ENCODE measurements around the gene SASH1.

SASH1 gene

DNA sequence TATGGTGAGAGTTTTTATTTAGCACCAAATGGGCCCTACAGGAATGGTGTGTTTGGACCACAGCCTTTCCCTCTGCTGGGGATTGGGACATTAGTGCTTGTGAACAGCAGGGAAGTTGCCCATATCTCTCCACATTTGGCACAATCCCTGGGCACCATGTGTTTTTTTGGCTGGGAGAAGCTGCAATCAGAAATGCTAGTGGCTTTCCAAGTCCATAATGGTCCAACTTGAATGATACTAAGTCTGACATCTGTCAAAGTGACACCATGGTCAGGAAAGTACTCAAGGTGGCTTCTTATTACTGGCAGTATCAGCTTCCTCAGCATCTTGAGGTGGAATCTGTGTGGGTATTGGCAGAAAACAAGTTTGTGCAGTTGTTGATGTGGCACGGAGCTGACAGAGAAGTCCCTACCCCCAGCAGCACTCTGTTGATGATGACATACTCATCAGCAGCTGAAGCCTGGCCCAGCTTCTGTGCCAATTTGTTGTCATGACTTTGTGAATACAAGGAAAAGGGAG, 53.0 kb downstream of the SASH1 start:
- CTCF ChIA-PET = no interaction called here
- no peak for DNase-seq (ENCODE audit: extremely low spot score)
- POLR2A ChIA-PET = no interaction called here
- TF ChIP-seq, protein P1, sequence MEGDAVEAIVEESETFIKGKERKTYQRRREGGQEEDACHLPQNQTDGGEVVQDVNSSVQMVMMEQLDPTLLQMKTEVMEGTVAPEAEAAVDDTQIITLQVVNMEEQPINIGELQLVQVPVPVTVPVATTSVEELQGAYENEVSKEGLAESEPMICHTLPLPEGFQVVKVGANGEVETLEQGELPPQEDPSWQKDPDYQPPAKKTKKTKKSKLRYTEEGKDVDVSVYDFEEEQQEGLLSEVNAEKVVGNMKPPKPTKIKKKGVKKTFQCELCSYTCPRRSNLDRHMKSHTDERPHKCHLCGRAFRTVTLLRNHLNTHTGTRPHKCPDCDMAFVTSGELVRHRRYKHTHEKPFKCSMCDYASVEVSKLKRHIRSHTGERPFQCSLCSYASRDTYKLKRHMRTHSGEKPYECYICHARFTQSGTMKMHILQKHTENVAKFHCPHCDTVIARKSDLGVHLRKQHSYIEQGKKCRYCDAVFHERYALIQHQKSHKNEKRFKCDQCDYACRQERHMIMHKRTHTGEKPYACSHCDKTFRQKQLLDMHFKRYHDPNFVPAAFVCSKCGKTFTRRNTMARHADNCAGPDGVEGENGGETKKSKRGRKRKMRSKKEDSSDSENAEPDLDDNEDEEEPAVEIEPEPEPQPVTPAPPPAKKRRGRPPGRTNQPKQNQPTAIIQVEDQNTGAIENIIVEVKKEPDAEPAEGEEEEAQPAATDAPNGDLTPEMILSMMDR (IDR thresholded peaks at IDR 0.05; ENCODE audit: control extremely low read depth, extremely low read depth, low read depth, missing control alignments) = no peak

DNA sequence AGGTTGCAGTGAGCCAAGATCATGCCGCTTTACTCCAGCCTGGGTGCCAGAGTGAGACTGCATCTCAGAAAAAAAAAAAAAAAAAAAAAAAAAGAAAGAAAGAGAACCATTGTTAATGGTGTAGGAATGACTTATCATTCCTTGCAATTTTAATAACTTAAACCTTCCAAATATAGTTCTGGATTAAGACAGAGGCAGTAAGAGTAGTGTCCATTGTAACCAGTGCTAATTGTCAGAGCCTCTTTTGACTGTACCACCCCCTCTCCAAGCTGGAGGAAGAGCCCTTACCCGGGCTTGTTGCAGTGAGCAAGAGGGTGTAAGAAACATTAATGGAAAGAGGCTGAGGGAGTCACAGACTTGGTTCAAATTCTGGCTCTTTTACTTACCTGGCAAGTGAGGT, 53.8 kb downstream of the SASH1 start:
- TF ChIP-seq, protein P1 (IDR thresholded peaks at IDR 0.05; ENCODE audit: control extremely low read depth, extremely low read depth, low read depth, missing control alignments) = no peak
- ChIA-PET POLR2A (interaction anchor here (0.7 kb wide), 1 partner anchor 290 kb away, joined by 5 read pairs; no protein-coding TSS in a partner anchor), CTCF (no interaction called here)
- DNase-seq (ENCODE audit: extremely low spot score) = no peak

DNA sequence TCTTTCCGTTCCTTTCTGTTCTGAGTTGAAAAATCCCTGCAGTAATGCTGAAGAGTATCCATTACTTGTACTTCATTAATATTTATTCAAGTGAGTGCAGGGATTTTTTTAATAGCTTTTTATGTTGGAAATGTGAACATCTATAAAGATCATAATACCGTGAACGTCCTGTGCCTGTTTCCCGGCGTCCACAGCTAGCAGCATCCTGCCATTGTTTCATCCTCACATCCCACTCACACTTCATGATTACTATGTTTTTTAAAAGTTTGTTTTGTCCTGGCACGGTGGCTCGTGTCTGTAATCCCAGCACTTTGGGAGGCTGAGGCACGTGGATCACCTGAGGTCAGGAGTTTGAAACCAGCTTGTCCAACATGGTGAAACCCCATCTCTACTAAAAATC, 54.3 kb downstream of the SASH1 start:
- TF ChIP-seq, protein P1 (IDR thresholded peaks at IDR 0.05; ENCODE audit: control extremely low read depth, extremely low read depth, low read depth, missing control alignments) = no peak
- CTCF ChIA-PET = no interaction called here
- POLR2A ChIA-PET = interaction anchor here (0.7 kb wide), 1 partner anchor 290 kb away, joined by 5 read pairs; no protein-coding TSS in a partner anchor
- no peak for DNase-seq (ENCODE audit: extremely low spot score)

DNA sequence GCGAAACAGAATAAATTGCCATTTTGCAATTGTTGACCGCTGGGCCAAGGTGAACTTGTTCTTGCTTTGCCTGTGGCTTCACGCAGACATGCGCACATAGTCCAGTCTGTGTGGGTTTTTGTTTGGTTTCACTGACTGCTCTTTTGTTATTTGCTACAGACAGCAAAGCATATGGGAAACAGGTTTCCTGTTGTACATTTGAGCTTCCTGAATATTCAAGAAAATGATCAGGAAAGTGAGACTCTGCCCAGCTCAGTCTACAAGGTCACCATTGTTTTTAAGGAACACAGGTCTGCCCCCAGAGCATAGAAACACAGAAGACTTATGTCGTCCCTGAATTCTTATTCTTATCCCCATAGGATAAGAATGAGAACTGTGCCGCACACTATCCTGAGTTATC, 55.6 kb downstream of the SASH1 start:
- TF ChIP-seq, protein P1 (IDR thresholded peaks at IDR 0.05; ENCODE audit: control extremely low read depth, extremely low read depth, low read depth, missing control alignments) = no peak
- no peak for DNase-seq (ENCODE audit: extremely low spot score)
- CTCF ChIA-PET = interaction anchor here (1.5 kb wide), 1 partner anchor 19 kb away, joined by 3 read pairs; no protein-coding TSS in a partner anchor
- POLR2A ChIA-PET = no interaction called here

DNA sequence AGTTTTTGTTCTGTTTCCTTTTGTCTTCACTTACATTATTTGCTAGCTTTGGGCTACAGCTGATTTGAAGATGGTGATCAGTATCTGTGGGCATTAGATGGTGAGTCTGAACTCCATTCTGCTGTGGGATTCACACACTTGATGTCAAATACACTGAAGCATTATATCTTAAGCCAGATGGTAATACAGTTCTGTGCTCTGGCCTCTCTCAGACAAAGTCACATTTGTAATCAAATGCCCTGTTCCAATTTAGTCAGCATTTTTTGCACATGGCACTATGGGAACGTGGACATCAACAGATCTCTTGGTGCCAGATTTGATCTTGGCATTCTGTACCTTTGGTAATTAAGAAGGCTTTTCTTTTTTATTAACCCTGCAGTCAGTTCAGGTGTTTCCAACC, 56.0 kb downstream of the SASH1 start:
- TF ChIP-seq, protein P1 (IDR thresholded peaks at IDR 0.05; ENCODE audit: control extremely low read depth, extremely low read depth, low read depth, missing control alignments) = no peak
- ChIA-PET POLR2A (interaction anchor here (0.6 kb wide), 1 partner anchor 12 kb away, joined by 5 read pairs; no protein-coding TSS in a partner anchor), CTCF (interaction anchor here (1.5 kb wide), 1 partner anchor 19 kb away, joined by 3 read pairs; no protein-coding TSS in a partner anchor)

DNA sequence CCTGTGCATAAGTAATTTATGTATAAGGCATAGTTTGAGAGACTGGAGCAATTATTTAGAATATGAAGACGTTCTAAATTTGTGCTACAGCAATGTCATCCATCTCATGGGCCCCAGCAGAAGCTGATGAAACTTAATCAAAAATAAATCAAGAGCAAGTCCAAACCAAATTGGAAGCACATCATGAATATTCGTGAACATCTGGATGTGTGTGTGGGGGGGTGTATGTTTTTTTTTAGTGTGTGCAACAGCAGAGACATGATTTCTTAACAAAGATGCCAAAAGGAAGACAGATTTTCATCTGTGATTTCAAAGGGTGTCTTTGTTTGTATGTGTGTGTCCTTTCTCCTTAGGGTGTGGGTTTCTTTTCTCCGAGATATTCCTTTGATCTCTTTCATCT, 58.9 kb downstream of the SASH1 start:
- POLR2A ChIA-PET = no interaction called here
- CTCF ChIA-PET = interaction anchor here (0.6 to 1.3 kb wide), 2 partner anchors 15 to 185 kb away, joined by 3 to 4 read pairs; no protein-coding TSS in a partner anchor
- no peak for DNase-seq (ENCODE audit: extremely low spot score)
- TF ChIP-seq, protein P1 (IDR thresholded peaks at IDR 0.05; ENCODE audit: control extremely low read depth, extremely low read depth, low read depth, missing control alignments) = no peak

More for the DNA sequence above, 56.0 kb downstream of the SASH1 start:
- no peak for DNase-seq (ENCODE audit: extremely low spot score)

Data from GM10248 (cell line).